HEK293 (cell line): Measurements from ENCODE around the gene RBP4.
A peak's percentile ranks its signal among the peaks of the same experiment; 100 is the strongest.

Experiments used
- CTCF ChIA-PET: fragments of 350-600 bp; formaldehyde crosslinking; extraction: SDS; loops from one replicate; lab custom pipeline; 2021; ENCODE audit warnings: antibody characterized with exemption; lab: Yijun Ruan, JAX
- POLR2A ChIA-PET: fragments of 300-600 bp; formaldehyde crosslinking; extraction: SDS; loops from one replicate; lab custom pipeline; 2020; ENCODE audit warnings: antibody characterized with exemption, inconsistent platforms; lab: Yijun Ruan, JAX
- H3K27ac ChIP-seq: fragments of 200-500 bp; sonication (Bioruptor generic); 2 replicates; pipeline ENCODE4 v1.5.1; 2014; ENCODE audit warnings: low read depth, low read length, control low read depth, inconsistent platforms; ENCODE audit errors: extremely low read depth
- H3K36me3 ChIP-seq, 2 experiments: fragments of 200-500 bp in 1 of 2; sonication (Bioruptor generic) in 1 of 2; 1 replicate in 1 of 2; 2 replicates in 1 of 2; pipeline ENCODE4 v1.5.1; 2014 to 2017; ENCODE audit warnings: inconsistent platforms in 2 of 2, low read length in 2 of 2; ENCODE audit not compliant: control insufficient read depth in 2 of 2, insufficient read depth in 1 of 2
- H3K4me1 ChIP-seq: fragments of 200-500 bp; sonication (Bioruptor generic); 2 replicates; pipeline ENCODE4 v1.5.1; 2014; ENCODE audit warnings: mild to moderate bottlenecking, low read length, inconsistent platforms; ENCODE audit not compliant: control insufficient read depth, insufficient read depth
- H3K4me3 ChIP-seq: 2 replicates; pipeline ENCODE4 v1.5.1; 2011; ENCODE audit warnings: low read depth, mild to moderate bottlenecking, control low read depth, low read length, moderate library complexity
- H3K9me3 ChIP-seq: fragments of 200-500 bp; sonication (Bioruptor generic); 2 replicates; pipeline ENCODE4 v1.5.1; 2014; ENCODE audit warnings: low read depth, low read length, inconsistent platforms; ENCODE audit not compliant: control insufficient read depth, insufficient read depth
- OVOL3 ChIP-seq: fragments of 450-650 bp; formaldehyde crosslinking; IDR thresholded peaks from 2 replicates; pipeline ENCODE4 v1.5.1; 2016; ENCODE audit warnings: missing biosample characterization, missing genetic modification characterization
- SP2 ChIP-seq: fragments of 450-650 bp; formaldehyde crosslinking; IDR thresholded peaks from 2 replicates; pipeline ENCODE4 v1.5.1; 2016; ENCODE audit warnings: missing biosample characterization, missing genetic modification characterization
- YY1 ChIP-seq: fragments of 450-650 bp; formaldehyde crosslinking; IDR thresholded peaks from 2 replicates; pipeline ENCODE4 v1.5.1; 2018; ENCODE audit warnings: missing biosample characterization, missing genetic modification characterization
- ZBTB8A ChIP-seq: fragments of 450-650 bp; formaldehyde crosslinking; IDR thresholded peaks from 2 replicates; pipeline ENCODE4 v1.5.1; 2016; ENCODE audit warnings: missing biosample characterization, missing genetic modification characterization
- ZNF121 ChIP-seq: fragments of 450-650 bp; formaldehyde crosslinking; IDR thresholded peaks from 2 replicates; pipeline ENCODE4 v1.5.1; 2016; ENCODE audit warnings: missing biosample characterization, missing genetic modification characterization
- ZNF155 ChIP-seq: fragments of 450-650 bp; formaldehyde crosslinking; IDR thresholded peaks from 2 replicates; pipeline ENCODE4 v1.5.1; 2016; ENCODE audit warnings: missing biosample characterization, missing genetic modification characterization
- ZNF169 ChIP-seq: fragments of 450-650 bp; formaldehyde crosslinking; IDR thresholded peaks from 2 replicates; pipeline ENCODE4 v1.5.1; 2016; ENCODE audit warnings: missing biosample characterization, missing genetic modification characterization
- ZNF211 ChIP-seq: fragments of 450-650 bp; formaldehyde crosslinking; IDR thresholded peaks from 2 replicates; pipeline ENCODE4 v1.5.1; 2016; ENCODE audit warnings: low read depth, missing biosample characterization, missing genetic modification characterization
- ZNF341 ChIP-seq: fragments of 450-650 bp; formaldehyde crosslinking; IDR thresholded peaks from 2 replicates; pipeline ENCODE4; 2016; ENCODE audit warnings: low read depth, missing biosample characterization, missing genetic modification characterization
- ZNF521 ChIP-seq: fragments of 450-650 bp; formaldehyde crosslinking; IDR thresholded peaks from 2 replicates; pipeline ENCODE4 v1.5.1; 2017; ENCODE audit warnings: missing biosample characterization, mild to moderate bottlenecking, missing genetic modification characterization
- ZNF624 ChIP-seq: fragments of 450-650 bp; formaldehyde crosslinking; IDR thresholded peaks from 2 replicates; pipeline ENCODE4 v1.5.1; 2017; ENCODE audit warnings: missing biosample characterization, missing genetic modification characterization
- ZNF660 ChIP-seq: fragments of 450-650 bp; IDR thresholded peaks from 2 replicates; pipeline ENCODE4 v1.5.1; 2018; ENCODE audit warnings: missing biosample characterization, mild to moderate bottlenecking, missing genetic modification characterization
- ZNF664 ChIP-seq: fragments of 450-650 bp; formaldehyde crosslinking; IDR thresholded peaks from 2 replicates; pipeline ENCODE4 v1.5.1; 2016; ENCODE audit warnings: missing biosample characterization, missing genetic modification characterization
- ZNF777 ChIP-seq: fragments of 450-650 bp; formaldehyde crosslinking; IDR thresholded peaks from 2 replicates; pipeline ENCODE4 v1.5.1; 2017; ENCODE audit warnings: missing biosample characterization, missing genetic modification characterization, borderline replicate concordance
- TF ChIP-seq, protein P1 (sequence below): fragments of 450-650 bp; formaldehyde crosslinking; IDR thresholded peaks from 2 replicates; pipeline ENCODE4 v1.5.1; 2017; ENCODE audit warnings: missing biosample characterization, missing genetic modification characterization
- TF ChIP-seq, protein P2 (sequence below): fragments of 450-650 bp; formaldehyde crosslinking; IDR thresholded peaks from 2 replicates; pipeline ENCODE4 v1.5.1; 2016; ENCODE audit warnings: missing biosample characterization, missing genetic modification characterization
- TF ChIP-seq, protein P3 (sequence below): IDR thresholded peaks from 2 replicates; pipeline ENCODE4 v1.6.1; 2011; ENCODE audit warnings: mild to moderate bottlenecking, low read depth, low read length, borderline replicate concordance
- TF ChIP-seq, protein P4 (sequence below): fragments of 450-650 bp; formaldehyde crosslinking; IDR thresholded peaks from 2 replicates; pipeline ENCODE4 v1.5.1; 2016; ENCODE audit warnings: missing biosample characterization, missing genetic modification characterization
- TF ChIP-seq, protein P5 (sequence below): fragments of 450-650 bp; formaldehyde crosslinking; IDR thresholded peaks from 2 replicates; pipeline ENCODE4 v1.5.1; 2017; ENCODE audit warnings: missing biosample characterization, missing genetic modification characterization
- TF ChIP-seq, protein P6 (sequence below): fragments of 450-650 bp; formaldehyde crosslinking; IDR thresholded peaks from 2 replicates; pipeline ENCODE4 v1.5.1; 2017; ENCODE audit warnings: missing biosample characterization, missing genetic modification characterization

The RBP4 gene

DNA sequence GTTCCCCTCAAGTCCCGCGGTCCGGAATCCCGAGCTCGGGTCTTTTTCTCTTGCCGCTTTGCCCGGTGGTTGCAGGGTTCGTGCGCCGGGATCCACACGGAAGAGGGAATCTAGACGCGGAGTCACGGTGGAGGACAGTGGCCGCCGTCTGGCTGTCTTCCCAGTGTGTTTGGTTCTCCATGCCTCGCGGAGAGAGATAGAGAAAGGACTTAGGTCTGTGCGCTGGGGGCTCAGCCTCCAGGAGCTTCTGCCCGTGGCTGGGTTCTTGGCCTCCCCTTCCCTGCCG is 33.0 kb downstream of the RBP4 start (continued):
- TF ChIP-seq, protein P1, sequence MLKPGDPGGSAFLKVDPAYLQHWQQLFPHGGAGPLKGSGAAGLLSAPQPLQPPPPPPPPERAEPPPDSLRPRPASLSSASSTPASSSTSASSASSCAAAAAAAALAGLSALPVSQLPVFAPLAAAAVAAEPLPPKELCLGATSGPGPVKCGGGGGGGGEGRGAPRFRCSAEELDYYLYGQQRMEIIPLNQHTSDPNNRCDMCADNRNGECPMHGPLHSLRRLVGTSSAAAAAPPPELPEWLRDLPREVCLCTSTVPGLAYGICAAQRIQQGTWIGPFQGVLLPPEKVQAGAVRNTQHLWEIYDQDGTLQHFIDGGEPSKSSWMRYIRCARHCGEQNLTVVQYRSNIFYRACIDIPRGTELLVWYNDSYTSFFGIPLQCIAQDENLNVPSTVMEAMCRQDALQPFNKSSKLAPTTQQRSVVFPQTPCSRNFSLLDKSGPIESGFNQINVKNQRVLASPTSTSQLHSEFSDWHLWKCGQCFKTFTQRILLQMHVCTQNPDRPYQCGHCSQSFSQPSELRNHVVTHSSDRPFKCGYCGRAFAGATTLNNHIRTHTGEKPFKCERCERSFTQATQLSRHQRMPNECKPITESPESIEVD, result no peak
- TF ChIP-seq, protein P2, sequence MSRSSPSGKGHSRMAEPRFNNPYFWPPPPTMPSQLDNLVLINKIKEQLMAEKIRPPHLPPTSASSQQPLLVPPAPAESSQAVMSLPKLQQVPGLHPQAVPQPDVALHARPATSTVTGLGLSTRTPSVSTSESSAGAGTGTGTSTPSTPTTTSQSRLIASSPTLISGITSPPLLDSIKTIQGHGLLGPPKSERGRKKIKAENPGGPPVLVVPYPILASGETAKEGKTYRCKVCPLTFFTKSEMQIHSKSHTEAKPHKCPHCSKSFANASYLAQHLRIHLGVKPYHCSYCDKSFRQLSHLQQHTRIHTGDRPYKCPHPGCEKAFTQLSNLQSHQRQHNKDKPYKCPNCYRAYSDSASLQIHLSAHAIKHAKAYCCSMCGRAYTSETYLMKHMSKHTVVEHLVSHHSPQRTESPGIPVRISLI (tag by site-specific recombination), result no peak
- TF ChIP-seq ZNF169 (tag by site-specific recombination), result no peak
- no peak for TF ChIP-seq OVOL3 (tag by site-specific recombination)

DNA sequence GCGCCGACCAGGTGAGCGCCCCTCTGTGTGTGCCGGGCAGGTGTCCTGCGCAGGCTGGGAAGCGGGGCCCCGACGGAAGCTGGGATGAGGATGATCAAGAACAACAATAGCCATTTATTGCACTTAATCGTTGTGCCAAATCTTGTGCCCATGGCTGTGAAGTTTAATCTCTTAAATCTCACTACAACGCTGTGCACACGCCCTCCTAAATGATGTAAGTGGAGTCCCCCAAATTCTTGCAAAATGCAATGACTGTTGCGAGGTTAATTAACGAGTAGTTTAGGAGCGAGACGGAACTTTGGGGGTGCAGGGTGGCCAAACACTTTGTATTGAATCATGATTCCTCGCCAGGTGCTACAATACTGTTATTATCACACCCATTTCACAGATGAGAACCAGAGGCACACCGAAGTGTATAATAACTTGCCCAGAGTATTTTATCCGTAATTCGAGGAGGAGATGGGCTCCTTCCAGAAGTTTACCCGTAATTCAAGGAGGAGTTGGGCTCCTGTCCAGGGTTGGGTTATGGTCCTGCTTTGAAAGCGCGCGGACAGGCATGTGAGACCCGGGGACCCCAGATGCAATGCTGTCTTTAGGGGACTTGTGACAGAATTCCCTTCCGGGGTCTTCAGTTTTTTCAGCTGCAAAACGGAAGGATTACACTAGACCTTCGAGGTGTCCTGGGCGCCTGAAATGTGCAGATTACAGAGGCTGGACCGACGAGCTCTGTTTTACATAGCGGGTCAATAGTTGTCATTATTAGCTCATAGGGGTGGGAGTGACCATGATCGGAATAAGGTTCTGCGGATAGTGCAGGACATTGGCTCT is 33.5 kb downstream of the RBP4 start:
- TF ChIP-seq, protein P3, sequence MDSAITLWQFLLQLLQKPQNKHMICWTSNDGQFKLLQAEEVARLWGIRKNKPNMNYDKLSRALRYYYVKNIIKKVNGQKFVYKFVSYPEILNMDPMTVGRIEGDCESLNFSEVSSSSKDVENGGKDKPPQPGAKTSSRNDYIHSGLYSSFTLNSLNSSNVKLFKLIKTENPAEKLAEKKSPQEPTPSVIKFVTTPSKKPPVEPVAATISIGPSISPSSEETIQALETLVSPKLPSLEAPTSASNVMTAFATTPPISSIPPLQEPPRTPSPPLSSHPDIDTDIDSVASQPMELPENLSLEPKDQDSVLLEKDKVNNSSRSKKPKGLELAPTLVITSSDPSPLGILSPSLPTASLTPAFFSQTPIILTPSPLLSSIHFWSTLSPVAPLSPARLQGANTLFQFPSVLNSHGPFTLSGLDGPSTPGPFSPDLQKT, result no peak
- TF ChIP-seq ZNF521 (tag by site-specific recombination), result no peak
- H3K4me1 ChIP-seq, result no peaks in the 10 kb centered on the region
- no peaks in the 10 kb centered on the region for H3K9me3 ChIP-seq
- no peaks in the 10 kb centered on the region for H3K36me3 ChIP-seq
- POLR2A ChIA-PET, result no interaction called here
- no peak overlapping the region for H3K27ac ChIP-seq
- CTCF ChIA-PET, result interaction anchor here (0.6 to 1.4 kb wide), 3 partner anchors 8 to 15 kb away, joined by 3 to 6 read pairs (median 3); no protein-coding TSS in a partner anchor
- H3K4me3 ChIP-seq, result no peak overlapping the region

DNA sequence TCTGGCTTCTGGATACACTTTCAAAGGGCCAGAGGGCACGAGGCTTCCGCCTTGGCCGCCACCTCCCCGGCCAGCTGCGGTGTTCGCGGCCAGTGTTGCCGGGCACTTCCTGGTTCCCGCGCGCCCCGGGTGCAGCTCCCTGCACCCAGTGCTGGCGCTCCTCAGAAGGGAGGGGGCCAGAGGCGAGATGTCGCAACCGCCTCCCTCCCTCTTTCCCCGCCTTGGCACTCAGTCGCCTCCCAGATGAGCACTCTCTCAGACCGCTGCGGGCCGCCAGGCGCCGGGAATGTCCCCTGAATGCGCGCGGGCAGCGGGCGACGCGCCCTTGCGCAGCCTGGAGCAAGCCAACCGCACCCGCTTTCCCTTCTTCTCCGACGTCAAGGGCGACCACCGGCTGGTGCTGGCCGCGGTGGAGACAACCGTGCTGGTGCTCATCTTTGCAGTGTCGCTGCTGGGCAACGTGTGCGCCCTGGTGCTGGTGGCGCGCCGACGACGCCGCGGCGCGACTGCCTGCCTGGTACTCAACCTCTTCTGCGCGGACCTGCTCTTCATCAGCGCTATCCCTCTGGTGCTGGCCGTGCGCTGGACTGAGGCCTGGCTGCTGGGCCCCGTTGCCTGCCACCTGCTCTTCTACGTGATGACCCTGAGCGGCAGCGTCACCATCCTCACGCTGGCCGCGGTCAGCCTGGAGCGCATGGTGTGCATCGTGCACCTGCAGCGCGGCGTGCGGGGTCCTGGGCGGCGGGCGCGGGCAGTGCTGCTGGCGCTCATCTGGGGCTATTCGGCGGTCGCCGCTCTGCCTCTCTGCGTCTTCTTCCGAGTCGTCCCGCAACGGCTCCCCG is 34.4 kb downstream of the RBP4 start, which contains the start of gene FFAR4:
FFAR4 (plus strand) TSS at position 231 of the 842 bp plus-strand sequence; CDS start at position 287, 56 bp downstream.
- H3K4me3 ChIP-seq, result peak within 1 kb of the TSS; percentile 14; the same call in 1 of the 2 replicates
- ChIA-PET CTCF (interaction anchor here (3.7 kb wide), 1 partner anchor 12 kb away, joined by 21 read pairs; no protein-coding TSS in a partner anchor), POLR2A (no interaction called here)
- TF ChIP-seq ZBTB8A (tag by site-specific recombination), result peak; percentile 65
- TF ChIP-seq, protein P4, sequence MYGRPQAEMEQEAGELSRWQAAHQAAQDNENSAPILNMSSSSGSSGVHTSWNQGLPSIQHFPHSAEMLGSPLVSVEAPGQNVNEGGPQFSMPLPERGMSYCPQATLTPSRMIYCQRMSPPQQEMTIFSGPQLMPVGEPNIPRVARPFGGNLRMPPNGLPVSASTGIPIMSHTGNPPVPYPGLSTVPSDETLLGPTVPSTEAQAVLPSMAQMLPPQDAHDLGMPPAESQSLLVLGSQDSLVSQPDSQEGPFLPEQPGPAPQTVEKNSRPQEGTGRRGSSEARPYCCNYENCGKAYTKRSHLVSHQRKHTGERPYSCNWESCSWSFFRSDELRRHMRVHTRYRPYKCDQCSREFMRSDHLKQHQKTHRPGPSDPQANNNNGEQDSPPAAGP (tag by site-specific recombination), result peak; percentile 90
- peak; percentile 55 for TF ChIP-seq ZNF341 (tag by site-specific recombination)
- TF ChIP-seq ZNF121, result no peak
- TF ChIP-seq ZNF777 (tag by site-specific recombination), result peak; percentile 79
- no peak for TF ChIP-seq SP2 (tag by site-specific recombination)
- TF ChIP-seq ZNF211 (tag by site-specific recombination), result no peak
- no peak for TF ChIP-seq ZNF624
- TF ChIP-seq, protein P5, sequence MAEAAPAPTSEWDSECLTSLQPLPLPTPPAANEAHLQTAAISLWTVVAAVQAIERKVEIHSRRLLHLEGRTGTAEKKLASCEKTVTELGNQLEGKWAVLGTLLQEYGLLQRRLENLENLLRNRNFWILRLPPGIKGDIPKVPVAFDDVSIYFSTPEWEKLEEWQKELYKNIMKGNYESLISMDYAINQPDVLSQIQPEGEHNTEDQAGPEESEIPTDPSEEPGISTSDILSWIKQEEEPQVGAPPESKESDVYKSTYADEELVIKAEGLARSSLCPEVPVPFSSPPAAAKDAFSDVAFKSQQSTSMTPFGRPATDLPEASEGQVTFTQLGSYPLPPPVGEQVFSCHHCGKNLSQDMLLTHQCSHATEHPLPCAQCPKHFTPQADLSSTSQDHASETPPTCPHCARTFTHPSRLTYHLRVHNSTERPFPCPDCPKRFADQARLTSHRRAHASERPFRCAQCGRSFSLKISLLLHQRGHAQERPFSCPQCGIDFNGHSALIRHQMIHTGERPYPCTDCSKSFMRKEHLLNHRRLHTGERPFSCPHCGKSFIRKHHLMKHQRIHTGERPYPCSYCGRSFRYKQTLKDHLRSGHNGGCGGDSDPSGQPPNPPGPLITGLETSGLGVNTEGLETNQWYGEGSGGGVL (tag by site-specific recombination), result peak; percentile 29; the same call in 1 of the 2 replicates
- no peak for TF ChIP-seq ZNF664 (tag by site-specific recombination)
- TF ChIP-seq, protein P6, sequence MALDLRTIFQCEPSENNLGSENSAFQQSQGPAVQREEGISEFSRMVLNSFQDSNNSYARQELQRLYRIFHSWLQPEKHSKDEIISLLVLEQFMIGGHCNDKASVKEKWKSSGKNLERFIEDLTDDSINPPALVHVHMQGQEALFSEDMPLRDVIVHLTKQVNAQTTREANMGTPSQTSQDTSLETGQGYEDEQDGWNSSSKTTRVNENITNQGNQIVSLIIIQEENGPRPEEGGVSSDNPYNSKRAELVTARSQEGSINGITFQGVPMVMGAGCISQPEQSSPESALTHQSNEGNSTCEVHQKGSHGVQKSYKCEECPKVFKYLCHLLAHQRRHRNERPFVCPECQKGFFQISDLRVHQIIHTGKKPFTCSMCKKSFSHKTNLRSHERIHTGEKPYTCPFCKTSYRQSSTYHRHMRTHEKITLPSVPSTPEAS (tag by site-specific recombination), result no peak
- TF ChIP-seq YY1 (tag by site-specific recombination), result no peak
- 0 out of 2 replicates have a peak, but pooled peaks have one; percentile 52 for TF ChIP-seq ZNF660 (tag by site-specific recombination)
- TF ChIP-seq ZNF155 (tag by site-specific recombination), result no peak

More for the DNA sequence above, 34.4 kb downstream of the RBP4 start, which contains the start of gene FFAR4:
- no peak within 1 kb of the TSS for H3K27ac ChIP-seq
- no peaks in the 10 kb centered on the region for H3K4me1 ChIP-seq
- no peaks in the 10 kb centered on the region for H3K9me3 ChIP-seq
- H3K36me3 ChIP-seq, result no peaks in the 10 kb centered on the region
